GM21529 (cell line): ENCODE data around the gene SETD1A.

Experiments used
- ATAC-seq: cut with Tn5 transposase; IDR thresholded peaks from one replicate; pipeline ENCODE4 v1.9.1; 2021; ENCODE audit not compliant: unreplicated experiment

SETD1A gene

DNA sequence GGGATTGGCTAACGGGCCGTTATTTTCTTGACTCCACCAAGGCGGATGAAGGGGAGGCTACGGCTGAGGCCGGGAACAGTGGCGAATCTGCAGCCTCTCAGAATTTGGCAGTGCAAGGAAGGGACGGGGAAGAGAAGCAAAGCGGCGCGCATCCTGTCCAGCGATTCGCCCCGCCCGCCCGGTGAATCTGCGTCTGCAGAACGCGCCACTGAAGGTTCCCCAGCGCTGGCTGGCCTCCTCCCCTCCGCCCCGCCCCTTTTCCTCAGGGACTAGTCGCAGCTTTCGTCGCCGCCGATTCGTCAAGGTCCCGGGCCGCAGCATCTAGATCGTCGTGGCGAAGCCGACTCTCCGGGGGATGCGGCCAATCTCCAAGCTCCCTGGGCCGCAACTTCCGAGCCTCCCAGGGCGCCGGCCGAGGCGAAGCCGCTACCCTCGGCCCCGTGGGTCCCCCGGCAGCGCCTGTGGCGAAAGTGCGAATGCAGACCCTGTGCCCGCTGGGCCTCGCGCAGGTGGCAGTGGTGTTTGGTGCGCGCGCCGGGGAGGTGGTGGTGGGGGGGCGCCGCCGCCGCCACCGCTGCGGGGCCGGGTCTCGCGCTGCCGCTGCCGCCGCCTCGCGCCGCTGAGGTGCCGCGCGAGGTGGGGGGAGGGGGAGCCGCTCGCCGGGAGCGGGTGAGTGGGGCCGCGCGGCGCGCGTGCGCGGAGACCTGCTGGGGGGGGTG, at the start of gene SETD1A:
TSS of gene SETD1A (plus strand) at position 299 of the 719 bp plus-strand sequence. CDS start 978 bp downstream, outside the sequence.
- peak; percentile 72 for ATAC-seq

DNA sequence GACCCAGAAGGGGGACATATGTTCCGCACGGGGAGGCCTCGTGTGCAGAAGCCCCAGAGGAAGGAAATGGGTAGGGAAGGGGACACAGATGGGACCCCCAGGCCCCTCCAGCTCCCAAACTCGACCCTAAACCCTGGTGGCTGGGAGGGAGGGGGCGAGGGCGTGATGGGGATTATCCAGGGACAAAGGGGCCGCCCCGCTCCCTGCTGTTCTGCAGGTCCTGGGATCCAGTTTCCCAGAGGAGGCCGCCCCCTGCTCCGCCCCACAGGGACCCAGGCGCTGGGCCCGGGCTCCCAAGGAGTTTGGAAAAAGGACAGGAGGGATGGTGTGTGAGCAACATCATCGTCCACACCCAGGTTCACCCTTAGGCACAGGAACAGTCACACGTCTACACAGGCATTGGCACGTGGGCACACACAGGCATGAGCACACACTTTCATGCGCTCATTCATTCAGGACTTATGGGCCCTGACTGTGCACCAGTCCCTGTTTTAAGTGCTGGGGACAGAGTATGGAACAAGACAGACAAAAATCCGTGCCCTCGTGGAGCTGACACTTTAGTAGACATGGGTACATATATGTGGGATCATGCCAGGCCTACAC, 47.0 kb upstream of the SETD1A start:
- no peak for ATAC-seq

DNA sequence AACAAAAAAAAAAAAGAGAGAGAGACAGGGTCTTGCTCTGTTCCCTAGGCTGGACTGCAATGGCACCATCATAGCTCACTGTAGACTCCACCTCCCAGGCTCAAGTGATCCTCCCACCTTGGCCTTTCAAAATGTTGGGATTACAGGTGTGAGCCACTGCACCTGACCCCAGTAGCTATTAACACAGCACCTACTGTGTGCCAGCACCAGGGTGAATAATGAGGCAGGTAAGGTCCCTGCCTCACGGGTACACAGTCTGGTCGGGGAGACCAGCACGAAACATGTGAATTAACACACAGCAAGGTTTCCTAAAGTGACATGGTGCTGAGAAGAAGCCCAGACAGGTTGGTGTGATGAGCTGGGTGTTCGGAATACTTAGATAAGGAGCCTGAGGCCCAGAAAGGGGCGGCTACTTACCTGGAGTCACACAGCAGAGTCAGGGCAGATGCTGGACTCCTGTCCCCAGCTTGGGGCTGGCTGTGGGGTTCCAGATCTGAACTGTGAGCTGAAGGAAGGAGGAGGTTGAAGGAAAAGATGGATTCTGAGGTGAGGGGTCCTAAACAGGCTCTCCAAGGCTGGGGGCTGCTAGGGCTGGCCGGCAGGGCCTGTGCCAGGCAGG, 44.7 kb upstream of the SETD1A start:
- ATAC-seq: no peak

DNA sequence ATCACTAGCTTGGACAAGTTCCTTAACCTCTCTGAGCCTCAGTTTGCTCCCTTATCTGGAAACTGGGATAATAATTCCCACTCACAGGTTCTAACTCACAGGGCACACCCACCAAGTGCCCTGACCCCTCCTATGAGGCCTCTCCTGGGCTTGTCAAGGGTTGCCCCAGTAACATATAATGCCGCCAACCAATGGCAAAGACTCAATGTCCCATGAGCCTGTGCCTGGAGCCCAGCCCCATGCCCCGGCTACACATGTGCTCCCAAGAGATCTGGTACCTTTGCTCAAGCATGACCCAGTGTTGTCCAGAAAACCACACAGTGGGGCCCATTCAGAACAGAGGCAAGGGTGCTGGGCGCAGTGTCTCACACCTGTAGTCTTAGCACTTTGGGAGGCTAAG, 42.7 kb upstream of the SETD1A start:
- no peak for ATAC-seq

DNA sequence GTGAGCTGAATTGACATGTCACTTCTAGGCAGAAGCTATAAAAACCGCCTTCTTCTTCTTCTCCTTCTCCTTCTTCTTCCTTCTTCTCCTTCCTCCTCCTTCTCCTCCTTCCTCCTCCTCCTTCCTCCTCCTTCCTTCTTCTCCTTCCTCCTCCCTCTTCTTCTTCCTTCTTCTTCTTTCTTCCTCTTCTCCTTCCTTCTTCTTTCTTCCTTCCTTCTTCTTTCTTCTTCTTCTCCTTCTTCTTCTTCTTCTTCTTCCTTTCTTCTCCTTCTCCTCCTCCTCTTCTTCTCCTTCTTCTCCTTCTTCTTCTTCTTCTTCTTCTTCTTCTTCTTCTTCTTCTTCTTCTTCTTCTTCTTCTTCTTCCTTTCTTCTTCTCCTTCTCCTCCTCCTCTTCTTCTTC, 38.9 kb upstream of the SETD1A start:
- ATAC-seq: no peak

DNA sequence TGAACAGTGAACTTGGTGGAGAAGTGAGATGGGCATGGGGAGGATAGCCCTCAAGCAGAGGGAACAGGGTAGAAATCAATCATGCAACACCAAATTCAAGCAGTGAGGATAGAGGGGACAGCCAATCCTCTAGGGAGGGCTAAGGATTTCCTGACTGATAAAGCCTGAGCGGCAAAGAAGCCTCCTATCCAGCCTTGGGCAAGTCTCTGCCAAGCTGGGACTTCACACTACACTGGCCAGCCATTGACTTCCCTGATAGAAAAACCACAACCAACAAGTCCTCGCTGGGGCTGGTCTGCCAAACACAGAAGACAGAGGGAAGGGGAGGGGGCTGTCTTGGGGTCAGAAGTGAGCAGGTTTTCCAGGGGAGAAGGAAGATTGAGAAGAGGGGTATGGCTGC, 36.7 kb upstream of the SETD1A start:
- no peak for ATAC-seq

- no peak for ATAC-seq
Observed at GRCh38 chr16:30921459-30921747, 36.2 kb upstream of the SETD1A start.

DNA sequence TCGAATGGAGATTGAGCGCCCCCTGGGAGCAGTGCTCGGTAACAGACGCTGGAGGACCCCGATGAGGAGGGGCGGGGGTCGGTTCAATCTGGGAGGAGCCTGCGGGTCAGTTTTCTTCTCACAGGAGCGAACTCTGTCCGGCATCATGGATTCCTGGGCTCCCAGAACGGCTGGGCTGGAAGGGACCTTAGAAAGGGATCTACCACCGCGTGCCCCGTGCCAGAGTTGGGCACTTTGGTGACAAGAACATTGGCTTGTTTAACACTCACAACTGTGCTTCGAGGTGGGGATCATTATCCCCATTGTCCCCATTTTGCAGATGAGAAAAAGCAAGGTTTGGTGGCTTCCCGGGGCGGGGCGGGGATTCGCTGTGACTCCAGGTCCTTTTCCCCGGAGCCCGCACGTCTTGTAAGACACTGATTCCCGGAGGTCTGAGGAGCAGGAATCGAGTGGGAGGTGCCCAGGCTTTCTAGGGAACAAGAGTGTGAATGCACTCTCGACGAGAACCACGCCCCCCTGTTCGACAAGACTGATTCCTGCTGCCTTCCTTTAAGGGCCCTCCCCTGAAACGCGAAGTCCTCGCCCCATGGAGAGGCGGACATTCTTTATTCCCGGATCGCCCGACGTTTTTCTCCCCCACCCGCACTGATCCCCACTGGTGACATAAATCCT, 35.7 kb upstream of the SETD1A start:
- ATAC-seq: peak; percentile 3

DNA sequence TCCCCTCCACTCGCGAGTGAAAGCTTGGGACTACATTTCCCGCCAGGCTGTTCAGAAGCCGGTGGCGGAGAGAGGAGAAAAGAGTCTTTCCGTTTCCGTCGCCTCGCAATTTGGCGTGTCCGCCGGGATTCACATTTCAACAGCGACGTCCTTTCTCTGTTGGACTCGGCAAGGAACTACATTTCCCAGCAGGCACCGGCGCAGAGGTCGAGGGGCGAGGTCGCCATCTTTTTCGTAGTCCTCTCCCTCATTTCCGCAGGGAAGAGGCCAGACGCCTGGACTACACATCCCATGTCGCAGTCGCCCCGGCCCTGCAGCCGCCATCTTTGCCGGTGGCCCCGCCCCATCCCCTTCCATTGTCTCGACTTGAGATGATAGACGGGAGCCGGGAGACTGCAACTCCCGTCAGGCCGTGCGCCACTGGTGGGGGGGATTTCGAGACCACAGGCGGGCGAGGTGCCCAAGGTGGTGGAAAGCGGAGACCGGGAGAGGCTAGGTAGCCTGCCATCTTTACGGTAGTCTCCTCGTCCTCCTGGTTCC, 35.1 kb upstream of the SETD1A start:
- ATAC-seq: peak; percentile 64

GRCh38 chr16:30922960-30923535, 34.5 kb upstream of the SETD1A start:
- peak; percentile 66 for ATAC-seq

GRCh38 chr16:30923554-30924075, 33.9 kb upstream of the SETD1A start, which contains the start of gene FBXL19:
TSS of gene FBXL19 (plus strand) at chr16:30923572. CDS start at chr16:30925755, 2,183 bp downstream.
- no peak for ATAC-seq

GRCh38 chr16:30924076-30924912, 33.3 kb upstream of the SETD1A start:
- no peak for ATAC-seq

DNA sequence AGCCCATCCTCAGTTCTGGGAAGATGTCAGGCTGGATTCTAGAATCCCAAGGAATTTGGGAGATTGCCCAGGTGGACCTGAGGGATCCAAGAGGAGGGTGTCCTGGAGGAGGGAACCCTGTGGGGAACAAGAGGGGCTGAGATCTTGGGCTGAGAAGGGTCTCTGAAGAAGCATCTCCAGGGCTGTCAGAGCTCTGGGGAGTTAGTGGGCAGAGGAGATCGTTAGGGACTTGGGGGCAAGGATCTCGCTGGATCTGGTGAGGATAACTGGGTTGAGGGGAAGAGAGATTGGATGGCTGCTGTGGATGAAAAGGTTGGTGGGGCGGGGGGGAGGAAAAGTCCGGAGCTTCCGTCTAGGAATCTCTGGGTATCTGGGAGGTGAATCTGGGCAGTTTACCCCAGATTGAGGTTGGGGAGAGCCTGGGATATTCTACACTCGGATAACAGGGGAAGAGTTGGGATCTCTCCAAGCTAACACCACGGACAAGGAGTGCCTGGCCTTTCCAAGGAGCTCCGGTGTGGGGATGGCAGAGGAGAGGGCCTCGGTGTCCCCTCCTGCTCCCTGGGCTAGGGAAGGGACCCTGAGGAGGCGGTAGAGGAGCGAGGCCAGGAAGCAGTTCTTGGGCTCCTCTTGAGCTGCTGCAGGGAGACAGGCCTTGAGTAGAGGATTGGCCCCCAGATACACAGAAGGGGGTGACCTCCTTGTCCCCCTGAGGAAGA, 32.5 kb upstream of the SETD1A start:
- ATAC-seq: no peak

- ATAC-seq: no peak
Observed at GRCh38 chr16:30925632-30925987, 31.9 kb upstream of the SETD1A start.

- ATAC-seq: no peak
Observed at GRCh38 chr16:30925995-30926811, 31.4 kb upstream of the SETD1A start.

DNA sequence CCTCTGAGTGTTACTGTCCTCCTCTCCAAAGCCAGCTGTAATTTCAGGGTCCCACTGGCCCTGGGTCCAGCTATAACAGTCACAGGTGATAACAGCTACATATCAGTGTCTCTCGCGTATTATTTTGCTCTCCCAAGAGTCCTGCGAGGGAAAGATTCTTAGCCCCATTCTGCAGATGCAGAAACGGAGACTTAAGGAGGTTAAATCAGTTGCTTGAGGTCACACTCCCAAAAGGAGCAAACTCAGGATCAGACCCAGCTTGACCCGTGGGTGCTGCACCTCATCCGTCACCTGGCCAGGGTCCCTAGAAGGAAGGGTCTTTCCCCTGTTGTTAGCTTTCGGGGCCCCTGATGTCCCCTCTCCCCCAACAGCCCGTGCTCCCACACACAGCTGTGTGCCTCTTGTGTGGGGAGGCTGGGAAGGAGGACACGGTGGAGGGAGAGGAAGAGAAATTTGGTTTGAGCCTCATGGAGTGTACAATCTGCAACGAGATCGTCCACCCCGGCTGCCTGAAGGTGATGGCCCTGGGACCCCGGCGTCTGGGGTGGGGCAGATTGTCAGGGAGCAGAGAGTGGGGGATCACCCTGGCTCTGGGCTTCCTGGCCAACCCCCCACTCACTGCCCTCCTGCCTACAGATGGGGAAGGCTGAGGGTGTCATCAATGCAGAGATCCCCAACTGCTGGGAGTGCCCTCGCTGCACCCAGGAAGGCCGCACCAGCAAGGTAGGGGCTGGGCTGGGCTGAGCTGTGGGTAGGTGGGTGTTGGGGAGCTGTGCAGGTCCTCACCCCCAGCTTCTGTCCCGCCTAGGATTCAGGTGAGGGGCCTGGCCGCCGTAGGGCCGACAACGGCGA, 30.4 kb upstream of the SETD1A start:
- ATAC-seq: no peak

GRCh38 chr16:30927789-30928378, 29.7 kb upstream of the SETD1A start:
- ATAC-seq: no peak
